Left ventricle myocardium inferior (tissue), 1 donor: Measurements from ENCODE around the gene GSG1L. TPM values are rescaled to one million over a fixed set of nuclear protein-coding genes. Genes with fewer than 3 reads are reported as not detected.

Source experiments
- DNase-seq: peaks from one replicate; pipeline ENCODE4 v3.0.0-alpha.2; 2020
- H3K27ac ChIP-seq: fragments of 200-600 bp; replicated peaks from 2 replicates; pipeline ENCODE4 v1.8.0; 2021
- H3K27me3 ChIP-seq: fragments of 200-600 bp; 2 replicates; pipeline ENCODE4 v1.8.0; 2021; ENCODE audit warnings: low read depth
- H3K36me3 ChIP-seq: fragments of 200-600 bp; 2 replicates; pipeline ENCODE4 v1.8.0; 2021
- H3K4me1 ChIP-seq: fragments of 200-600 bp; 2 replicates; pipeline ENCODE4 v1.8.0; 2021
- H3K4me3 ChIP-seq: fragments of 200-600 bp; 2 replicates; pipeline ENCODE4 v1.8.0; 2021; ENCODE audit warnings: mild to moderate bottlenecking, moderate library complexity
- H3K9me3 ChIP-seq: fragments of 200-600 bp; replicated peaks from 2 replicates; pipeline ENCODE4 v1.8.0; 2021
- intact Hi-C: fragments of 100-400 bp; cut with micrococcal nuclease; formaldehyde crosslinking; loops from one replicate; pipeline ENCODE4 v1.11.0; 2022
- total RNA-seq: library from RNA; stranded (reverse); fragmentation: NEBNext Ultra II Directional; extraction: Animal tissue kit (Norgen Biotek cat#: 25700); gene quantifications from one replicate; pipeline ENCODE4 v1.2.1, GENCODE V29; 2021
- TF ChIP-seq, protein P1 (sequence below): fragments of 200-600 bp; IDR thresholded peaks from 2 replicates; pipeline ENCODE4 v1.8.0; 2021; ENCODE audit warnings: antibody characterized with exemption, mild to moderate bottlenecking, borderline replicate concordance
- donor health status: DM: no; HTN: yes; CAD: no; lungs with severe emphysema.

Gene GSG1L
- total RNA-seq, 1 donor from 2014 or later, result 3.4 TPM

DNA sequence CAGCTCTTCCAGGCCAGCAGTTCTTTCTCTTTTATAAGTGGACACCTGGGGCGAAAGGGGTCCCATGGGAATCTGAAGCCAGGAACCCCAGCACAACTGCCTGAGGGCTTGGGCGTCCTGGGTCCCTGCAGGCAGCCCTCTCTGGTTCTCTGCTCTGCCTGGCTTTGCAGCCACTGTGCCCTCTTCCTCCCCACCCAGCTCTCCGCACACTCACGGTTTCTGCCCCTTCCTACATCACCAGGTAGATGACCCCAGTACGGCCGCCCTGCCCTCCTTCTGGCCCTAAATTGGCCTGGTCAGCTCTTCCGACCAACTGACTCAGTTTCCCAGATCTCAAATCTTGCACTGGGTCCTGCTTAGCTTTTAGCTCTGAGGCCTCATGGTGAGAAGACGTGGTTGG lies 288.3 kb downstream of the GSG1L start:
- no peak for DNase-seq
- Histone ChIP-seq H3K36me3 (peaks cover 25% of the 10 kb centered on the region), H3K27ac (no peak overlapping the region), H3K9me3 (no peaks in the 10 kb centered on the region), H3K4me1 (no peaks in the 10 kb centered on the region), H3K4me3 (no peak overlapping the region), H3K27me3 (no peaks in the 10 kb centered on the region)
- TF ChIP-seq, protein P1, sequence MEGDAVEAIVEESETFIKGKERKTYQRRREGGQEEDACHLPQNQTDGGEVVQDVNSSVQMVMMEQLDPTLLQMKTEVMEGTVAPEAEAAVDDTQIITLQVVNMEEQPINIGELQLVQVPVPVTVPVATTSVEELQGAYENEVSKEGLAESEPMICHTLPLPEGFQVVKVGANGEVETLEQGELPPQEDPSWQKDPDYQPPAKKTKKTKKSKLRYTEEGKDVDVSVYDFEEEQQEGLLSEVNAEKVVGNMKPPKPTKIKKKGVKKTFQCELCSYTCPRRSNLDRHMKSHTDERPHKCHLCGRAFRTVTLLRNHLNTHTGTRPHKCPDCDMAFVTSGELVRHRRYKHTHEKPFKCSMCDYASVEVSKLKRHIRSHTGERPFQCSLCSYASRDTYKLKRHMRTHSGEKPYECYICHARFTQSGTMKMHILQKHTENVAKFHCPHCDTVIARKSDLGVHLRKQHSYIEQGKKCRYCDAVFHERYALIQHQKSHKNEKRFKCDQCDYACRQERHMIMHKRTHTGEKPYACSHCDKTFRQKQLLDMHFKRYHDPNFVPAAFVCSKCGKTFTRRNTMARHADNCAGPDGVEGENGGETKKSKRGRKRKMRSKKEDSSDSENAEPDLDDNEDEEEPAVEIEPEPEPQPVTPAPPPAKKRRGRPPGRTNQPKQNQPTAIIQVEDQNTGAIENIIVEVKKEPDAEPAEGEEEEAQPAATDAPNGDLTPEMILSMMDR, result no peak
- intact Hi-C loops, result no loop called here

DNA sequence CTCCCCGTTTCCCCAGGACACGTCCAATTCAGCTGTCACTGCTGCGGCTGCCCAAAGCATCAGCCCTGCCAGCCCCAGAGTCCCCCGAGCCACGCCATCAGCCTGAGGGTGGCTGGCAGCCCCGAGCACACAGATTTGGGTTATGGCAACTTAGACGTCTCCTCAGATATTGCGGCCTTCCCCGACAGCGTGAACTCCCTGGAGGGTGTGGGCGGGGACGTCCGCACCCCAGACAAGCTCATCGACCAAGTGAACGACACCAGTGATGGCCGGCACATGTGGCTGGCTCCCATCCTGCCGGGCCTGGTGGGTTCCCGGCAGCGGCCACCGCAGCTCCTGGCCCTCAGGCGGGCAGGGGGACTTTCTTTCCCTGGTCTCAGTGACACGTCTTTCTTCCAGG lies 288.7 kb downstream of the GSG1L start:
- TF ChIP-seq, protein P1, result no peak
- no peak overlapping the region for H3K4me3 ChIP-seq
- H3K36me3 ChIP-seq, result peaks cover 29% of the 10 kb centered on the region
- H3K27me3 ChIP-seq, result no peaks in the 10 kb centered on the region
- H3K9me3 ChIP-seq, result no peaks in the 10 kb centered on the region
- no peak for DNase-seq
- no peaks in the 10 kb centered on the region for H3K4me1 ChIP-seq
- intact Hi-C loops, result no loop called here
- no peak overlapping the region for H3K27ac ChIP-seq

DNA sequence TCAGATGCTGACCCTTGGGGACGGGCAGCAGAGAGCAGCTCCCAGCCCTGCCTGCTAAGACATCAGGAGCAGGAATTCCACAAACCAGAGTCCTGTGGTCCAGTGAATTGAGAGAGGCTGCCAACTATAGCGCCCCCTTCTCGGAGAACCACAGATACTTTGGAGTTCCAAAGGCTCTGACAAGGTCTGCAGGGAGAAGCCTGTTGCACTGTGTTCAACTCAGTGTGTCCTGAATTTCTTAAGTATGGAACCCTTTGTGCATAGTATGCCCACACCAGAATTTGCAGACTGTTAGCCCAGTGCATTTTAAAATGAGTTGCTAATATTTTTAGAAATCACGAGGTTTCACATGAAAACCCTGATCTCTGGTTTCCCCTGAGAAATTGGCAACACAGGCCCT lies 290.2 kb downstream of the GSG1L start:
- Histone ChIP-seq H3K9me3 (no peaks in the 10 kb centered on the region), H3K4me3 (no peak overlapping the region), H3K27me3 (no peaks in the 10 kb centered on the region), H3K4me1 (no peaks in the 10 kb centered on the region), H3K27ac (no peak overlapping the region), H3K36me3 (peaks cover 43% of the 10 kb centered on the region)
- no peak for DNase-seq
- intact Hi-C loops, result no loop called here
- TF ChIP-seq, protein P1, result no peak

DNA sequence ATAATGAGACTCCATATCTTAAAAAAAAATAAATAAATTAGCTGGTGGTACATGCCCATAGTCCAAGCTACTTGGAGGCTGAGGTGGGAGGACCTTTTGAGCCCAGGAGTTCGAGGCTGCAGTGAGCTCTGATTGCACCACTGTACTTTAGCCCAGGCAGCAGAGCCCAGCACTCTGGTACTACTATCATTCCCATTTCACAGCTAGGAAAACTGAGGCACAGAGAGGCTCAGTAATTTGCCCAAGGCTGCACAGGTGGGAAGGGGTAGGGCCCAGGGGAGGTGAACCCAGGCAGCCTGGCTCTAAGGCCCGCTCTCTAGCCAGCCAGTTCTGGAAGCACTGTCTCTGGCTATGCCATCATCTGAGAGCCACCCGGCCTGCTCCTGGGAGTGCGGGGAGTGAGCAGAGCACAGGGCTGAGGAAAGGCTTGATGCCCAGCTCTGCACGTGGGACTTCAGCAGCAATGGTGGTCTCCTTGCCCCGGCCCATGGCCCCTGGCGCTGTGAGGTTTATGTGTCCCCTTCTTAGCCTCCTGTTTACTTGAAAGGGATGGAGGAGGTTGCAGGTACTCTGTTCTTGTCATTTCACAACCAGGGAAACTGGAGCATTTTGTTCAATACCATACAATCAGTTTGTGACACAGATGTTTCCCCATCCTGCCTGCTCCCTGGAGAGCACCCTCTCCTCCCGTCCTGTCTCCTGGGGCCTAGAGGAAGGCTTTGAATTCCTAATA lies 291.3 kb downstream of the GSG1L start:
- no peak overlapping the region for H3K27ac ChIP-seq
- no peak for DNase-seq
- TF ChIP-seq, protein P1, result no peak
- intact Hi-C loops, result no loop called here
- peaks cover 49% of the 10 kb centered on the region for H3K36me3 ChIP-seq
- no peak overlapping the region for H3K4me3 ChIP-seq
- H3K9me3 ChIP-seq, result no peaks in the 10 kb centered on the region
- no peaks in the 10 kb centered on the region for H3K4me1 ChIP-seq
- no peaks in the 10 kb centered on the region for H3K27me3 ChIP-seq

DNA sequence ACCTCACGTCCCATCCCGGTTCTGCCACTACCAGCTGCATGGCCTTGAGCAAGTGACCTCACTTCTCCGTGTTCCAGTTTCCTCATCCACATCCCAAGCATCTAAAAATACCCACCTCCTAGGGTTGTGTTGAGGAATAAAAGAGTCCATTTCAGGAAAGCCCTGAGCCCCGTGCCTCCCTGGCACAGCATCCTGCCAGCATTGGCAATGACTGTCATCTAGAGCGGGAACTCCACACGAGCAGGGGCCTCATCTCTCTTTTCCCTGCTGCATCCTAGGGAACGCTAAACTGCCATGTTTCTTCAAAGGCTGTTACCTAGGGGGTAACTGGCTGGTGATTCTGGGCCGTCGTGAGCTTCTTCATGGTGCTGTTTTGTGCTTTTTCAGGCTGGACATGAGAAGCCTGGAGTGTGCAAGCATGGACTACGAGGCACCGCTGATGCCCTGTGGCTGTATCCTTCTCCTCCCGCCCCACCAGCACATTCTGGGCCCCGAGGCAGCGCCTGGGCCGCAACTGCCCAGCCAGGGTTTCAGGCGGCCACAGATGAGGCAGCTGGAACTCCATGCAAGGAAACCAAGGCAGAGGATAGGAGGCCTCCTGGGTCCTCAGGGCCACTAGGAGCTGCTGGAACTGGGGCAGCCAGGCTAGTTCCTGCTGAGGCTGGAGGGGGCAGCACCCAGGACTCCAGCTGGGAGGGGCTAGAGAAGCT lies 292.2 kb downstream of the GSG1L start:
- H3K36me3 ChIP-seq, result peaks cover 58% of the 10 kb centered on the region
- TF ChIP-seq, protein P1, result no peak
- no peak for DNase-seq

More for the DNA sequence above, 292.2 kb downstream of the GSG1L start:
- H3K27ac ChIP-seq, result no peak overlapping the region
- H3K4me3 ChIP-seq, result no peak overlapping the region
- H3K27me3 ChIP-seq, result no peaks in the 10 kb centered on the region
- H3K9me3 ChIP-seq, result no peaks in the 10 kb centered on the region
- intact Hi-C loops, result no loop called here
- no peaks in the 10 kb centered on the region for H3K4me1 ChIP-seq
